ENCODE results near the gene PTGS1.

Gene PTGS1

DNA sequence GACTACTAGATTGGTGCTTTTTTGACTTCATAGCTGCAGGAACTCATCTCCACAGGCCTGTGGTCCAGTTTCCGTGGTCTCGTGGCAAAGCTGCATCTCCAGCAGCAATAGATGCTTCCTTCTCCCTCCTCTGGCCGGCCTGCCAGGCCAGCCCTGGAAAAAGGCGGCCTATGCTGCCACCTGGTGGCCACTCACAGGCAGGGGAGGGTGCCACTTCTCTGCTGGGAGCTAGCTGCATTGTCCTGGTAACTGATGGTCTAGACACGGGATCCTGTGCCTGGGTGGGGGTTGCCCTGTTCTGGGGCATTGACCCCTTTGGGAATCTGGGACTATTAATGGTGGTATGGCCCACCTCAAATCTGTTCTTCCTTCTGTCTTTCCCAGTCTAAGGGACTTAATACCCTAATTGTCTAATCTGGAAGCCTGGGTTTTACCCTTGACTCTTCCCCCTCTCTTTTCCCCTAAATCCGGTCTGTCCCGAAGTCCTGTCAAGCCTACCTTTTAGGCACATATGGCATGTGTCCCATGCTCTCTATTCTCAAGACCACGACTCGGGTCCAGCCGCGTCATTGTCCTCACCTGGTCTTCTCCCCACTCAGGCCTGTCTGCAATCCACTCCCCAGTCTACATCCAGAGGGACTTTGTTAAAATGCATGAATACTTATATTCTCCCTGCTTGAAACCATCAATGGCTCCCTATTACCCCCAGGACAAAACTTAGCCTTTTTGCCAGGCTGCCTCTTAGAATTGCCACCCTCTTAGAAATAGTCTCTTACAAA lies 20.1 kb upstream of the PTGS1 start:
- POLR2A ChIA-PET: interaction anchor here (0.6 to 1.1 kb wide), 4 partner anchors 13 to 251 kb away, joined by 3 to 5 read pairs (median 4); partner anchors contain the start of genes MRRF and RBM18

GRCh38 chr9:122354536-122355199 lies 16.2 kb upstream of the PTGS1 start:
- ChIA-PET CTCF (interaction anchor here (0.6 to 13.3 kb wide), 3 partner anchors 136 to 257 kb away, joined by 4 to 473 read pairs (median 204); no protein-coding TSS in a partner anchor), POLR2A (no interaction called here)
- TF ChIP-seq HOXA7 (CRISPR knock-in tag; IDR thresholded peaks at IDR 0.05; ENCODE audit: borderline replicate concordance) (no peak), ZNF658 (tag by site-specific recombination; IDR thresholded peaks at IDR 0.05) (no peak), ZNF354C (tag by site-specific recombination; IDR thresholded peaks at IDR 0.05; ENCODE audit: borderline replicate concordance, low read depth) (no peak), ZNF223 (tag by site-specific recombination; IDR thresholded peaks at IDR 0.05) (no peak), ZSCAN16 (tag by site-specific recombination; IDR thresholded peaks at IDR 0.05) (no peak), FEZF1 (tag by site-specific recombination; IDR thresholded peaks at IDR 0.05) (no peak), OVOL3 (tag by site-specific recombination; IDR thresholded peaks at IDR 0.05) (no peak)
- TF ChIP-seq, protein P1, sequence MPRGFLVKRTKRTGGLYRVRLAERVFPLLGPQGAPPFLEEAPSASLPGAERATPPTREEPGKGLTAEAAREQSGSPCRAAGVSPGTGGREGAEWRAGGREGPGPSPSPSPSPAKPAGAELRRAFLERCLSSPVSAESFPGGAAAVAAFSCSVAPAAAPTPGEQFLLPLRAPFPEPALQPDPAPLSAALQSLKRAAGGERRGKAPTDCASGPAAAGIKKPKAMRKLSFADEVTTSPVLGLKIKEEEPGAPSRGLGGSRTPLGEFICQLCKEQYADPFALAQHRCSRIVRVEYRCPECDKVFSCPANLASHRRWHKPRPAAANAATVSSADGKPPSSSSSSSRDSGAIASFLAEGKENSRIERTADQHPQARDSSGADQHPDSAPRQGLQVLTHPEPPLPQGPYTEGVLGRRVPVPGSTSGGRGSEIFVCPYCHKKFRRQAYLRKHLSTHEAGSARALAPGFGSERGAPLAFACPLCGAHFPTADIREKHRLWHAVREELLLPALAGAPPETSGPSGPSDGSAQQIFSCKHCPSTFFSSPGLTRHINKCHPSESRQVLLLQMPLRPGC (tag by site-specific recombination; IDR thresholded peaks at IDR 0.05): no peak
- TF ChIP-seq, protein P2, sequence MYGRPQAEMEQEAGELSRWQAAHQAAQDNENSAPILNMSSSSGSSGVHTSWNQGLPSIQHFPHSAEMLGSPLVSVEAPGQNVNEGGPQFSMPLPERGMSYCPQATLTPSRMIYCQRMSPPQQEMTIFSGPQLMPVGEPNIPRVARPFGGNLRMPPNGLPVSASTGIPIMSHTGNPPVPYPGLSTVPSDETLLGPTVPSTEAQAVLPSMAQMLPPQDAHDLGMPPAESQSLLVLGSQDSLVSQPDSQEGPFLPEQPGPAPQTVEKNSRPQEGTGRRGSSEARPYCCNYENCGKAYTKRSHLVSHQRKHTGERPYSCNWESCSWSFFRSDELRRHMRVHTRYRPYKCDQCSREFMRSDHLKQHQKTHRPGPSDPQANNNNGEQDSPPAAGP (tag by site-specific recombination; IDR thresholded peaks at IDR 0.05): no peak
- Histone ChIP-seq H3K9me3 (ENCODE audit: control insufficient read depth, insufficient read depth, low read depth, low read length) (no peaks in the 10 kb centered on the region), H3K36me3 (ENCODE audit: control insufficient read depth in 2 of 2, insufficient read depth in 1 of 2, low read length in 2 of 2) (no peaks in the 10 kb centered on the region), H3K4me3 (ENCODE audit: low read depth, low read length) (no peak overlapping the region), H3K27ac (ENCODE audit: extremely low read depth, low read depth, low read length) (no peak overlapping the region), H3K4me1 (ENCODE audit: control insufficient read depth, insufficient read depth, low read length) (no peaks in the 10 kb centered on the region)

More for the DNA sequence above, 20.1 kb upstream of the PTGS1 start:
- Histone ChIP-seq H3K36me3 (ENCODE audit: control insufficient read depth in 2 of 2, insufficient read depth in 1 of 2, low read length in 2 of 2) (no peaks in the 10 kb centered on the region), H3K4me1 (ENCODE audit: control insufficient read depth, insufficient read depth, low read length) (no peaks in the 10 kb centered on the region), H3K9me3 (ENCODE audit: control insufficient read depth, insufficient read depth, low read depth, low read length) (no peaks in the 10 kb centered on the region), H3K27ac (ENCODE audit: extremely low read depth, low read depth, low read length) (no peak overlapping the region), H3K4me3 (ENCODE audit: low read depth, low read length) (no peak overlapping the region)
- CTCF ChIA-PET: interaction anchor here (0.5 to 13.3 kb wide), 54 partner anchors 10 to 1688 kb away, joined by 3 to 473 read pairs (median 5); partner anchors contain the start of genes MRRF and RBM18
- no peak for TF ChIP-seq KLF1 (tag by site-specific recombination; IDR thresholded peaks at IDR 0.05)
- peak; percentile 78 for TF ChIP-seq ZNF654 (tag by site-specific recombination; IDR thresholded peaks at IDR 0.05; ENCODE audit: low read depth)
- 0 out of 2 replicates have a peak, but pooled peaks have one; percentile 24 for TF ChIP-seq ZNF2 (tag by site-specific recombination; IDR thresholded peaks at IDR 0.05)
- TF ChIP-seq ZNF121 (tag by site-specific recombination; IDR thresholded peaks at IDR 0.05): peak; percentile 85
- TF ChIP-seq CTCF (tag by site-specific recombination; IDR thresholded peaks at IDR 0.05): peak; percentile 90
- TF ChIP-seq PRDM10 (tag by site-specific recombination; IDR thresholded peaks at IDR 0.05): 0 out of 2 replicates have a peak, but pooled peaks have one; percentile 17
- no peak for TF ChIP-seq WT1 (tag by site-specific recombination; IDR thresholded peaks at IDR 0.05)
- TF ChIP-seq ZSCAN30 (tag by site-specific recombination; IDR thresholded peaks at IDR 0.05): 0 out of 2 replicates have a peak, but pooled peaks have one; percentile 26
- TF ChIP-seq ZNF660 (tag by site-specific recombination; IDR thresholded peaks at IDR 0.05): peak; percentile 25; the same call in 1 of the 2 replicates
